Suprapubic skin (tissue), 4 donors: ENCODE data around the gene SMAD7. TPM values are rescaled to one million over a fixed set of nuclear protein-coding genes. Genes with fewer than 3 reads are reported as not detected.

Source experiments
- DNase-seq, 2 donors: peaks; one replicate each; pipeline ENCODE4 v3.0.0-alpha.2; 2019; ENCODE audit warnings: low spot score in 2 of 2
- H3K27ac ChIP-seq: fragments of 200-600 bp; sonication (generic); one replicate; pipeline ENCODE4 v1.5.1; 2019
- H3K27me3 ChIP-seq: fragments of 200-600 bp; sonication (generic); one replicate; pipeline ENCODE4 v1.5.1; 2019
- H3K36me3 ChIP-seq: fragments of 200-600 bp; sonication (generic); one replicate; pipeline ENCODE4 v1.5.1; 2019
- H3K4me1 ChIP-seq: fragments of 200-600 bp; sonication (generic); one replicate; pipeline ENCODE4 v1.5.1; 2019
- H3K4me3 ChIP-seq: fragments of 200-600 bp; sonication (generic); one replicate; pipeline ENCODE4 v1.5.1; 2019; ENCODE audit warnings: mild to moderate bottlenecking
- H3K9me3 ChIP-seq: fragments of 200-600 bp; sonication (generic); one replicate; pipeline ENCODE4 v1.5.1; 2019
- CTCF ChIP-seq, 2 donors: fragments of 200-600 bp in 1 of 2; fragments of 450-650 bp in 1 of 2; sonication (generic) in 1 of 2; IDR thresholded peaks; one replicate each; pipeline ENCODE4 v1.5.1; 2016 to 2019; ENCODE audit warnings: antibody characterized with exemption in 2 of 2, mild to moderate bottlenecking in 1 of 2, moderate library complexity in 1 of 2
- EP300 ChIP-seq: sonication (generic); formaldehyde crosslinking; IDR thresholded peaks from one replicate; pipeline ENCODE4 v1.6.1; 2017; ENCODE audit warnings: antibody characterized with exemption
- POLR2A ChIP-seq, 2 donors: fragments of 450-650 bp; IDR thresholded peaks; one replicate each; pipeline ENCODE4 v1.6.1; 2017; ENCODE audit warnings: antibody characterized with exemption in 2 of 2, mild to moderate bottlenecking in 2 of 2, moderate library complexity in 2 of 2
- POLR2AphosphoS5 ChIP-seq, 3 donors: sonication (generic); formaldehyde crosslinking; IDR thresholded peaks; one replicate each; pipeline ENCODE4 v1.6.1; 2017; ENCODE audit warnings: antibody characterized with exemption in 3 of 3
- WGBS: methylation state at CpG from one replicate; pipeline ENCODE4 v1.1.5; 2018; 5-methylcytosine and 5-hydroxymethylcytosine counted together
- total RNA-seq, 4 donors: library from RNA; depleted of rRNA; stranded (reverse); fragments of >200 nt; gene quantifications; one replicate each; pipeline ENCODE4 v1.1.0, GENCODE V29; 2016

Gene SMAD7
- total RNA-seq, 4 donors from 2014 or later, result 19.7 to 41.6 (median 27.8) TPM

- Histone ChIP-seq H3K9me3 (no peaks in the 10 kb centered on the region), H3K36me3 (no peaks in the 10 kb centered on the region), H3K27ac (no peak overlapping the region), H3K27me3 (no peaks in the 10 kb centered on the region), H3K4me1 (no peaks in the 10 kb centered on the region), H3K4me3 (no peak overlapping the region)
- TF ChIP-seq POLR2A (IDR thresholded peaks at IDR 0.05) (no peak), POLR2AphosphoS5 (IDR thresholded peaks at IDR 0.05) (no peak), CTCF (IDR thresholded peaks at IDR 0.05) (no peak), EP300 (no peak)
- 88% methylated on average over 17 of the region's 17 CpGs for WGBS
- no peak for DNase-seq
Observed at GRCh38 chr18:48910972-48911545, 39.7 kb downstream of the SMAD7 start.

- Histone ChIP-seq H3K27me3 (no peaks in the 10 kb centered on the region), H3K4me1 (no peaks in the 10 kb centered on the region), H3K27ac (no peak overlapping the region), H3K9me3 (no peaks in the 10 kb centered on the region), H3K4me3 (no peak overlapping the region), H3K36me3 (no peaks in the 10 kb centered on the region)
- TF ChIP-seq EP300, result no peak
- TF ChIP-seq CTCF (IDR thresholded peaks at IDR 0.05), result no peak
- TF ChIP-seq POLR2AphosphoS5 (IDR thresholded peaks at IDR 0.05), result no peak
- no peak for TF ChIP-seq POLR2A (IDR thresholded peaks at IDR 0.05)
- WGBS, result 78% methylated on average over 6 of the region's 6 CpGs
- DNase-seq, result no peak
Observed at GRCh38 chr18:48909721-48910120, 41.0 kb downstream of the SMAD7 start.

GRCh38 chr18:48908916-48909315, 41.8 kb downstream of the SMAD7 start:
- 73% methylated on average over 3 of the region's 3 CpGs for WGBS
- Histone ChIP-seq H3K4me1 (no peaks in the 10 kb centered on the region), H3K27ac (no peak overlapping the region), H3K27me3 (no peaks in the 10 kb centered on the region), H3K36me3 (no peaks in the 10 kb centered on the region), H3K4me3 (no peak overlapping the region), H3K9me3 (no peaks in the 10 kb centered on the region)
- peak in 1 of 2 donors; percentile 8 for DNase-seq
- TF ChIP-seq CTCF (IDR thresholded peaks at IDR 0.05), result no peak

- H3K27ac ChIP-seq, result no peak overlapping the region
- no peaks in the 10 kb centered on the region for H3K9me3 ChIP-seq
- no peak for DNase-seq
- no peak overlapping the region for H3K4me3 ChIP-seq
- no peaks in the 10 kb centered on the region for H3K36me3 ChIP-seq
- TF ChIP-seq POLR2AphosphoS5 (IDR thresholded peaks at IDR 0.05) (no peak), POLR2A (IDR thresholded peaks at IDR 0.05) (no peak), CTCF (IDR thresholded peaks at IDR 0.05) (no peak), EP300 (no peak)
- peaks cover 17% of the 10 kb centered on the region for H3K4me1 ChIP-seq
- no peaks in the 10 kb centered on the region for H3K27me3 ChIP-seq
- WGBS, result 93% methylated on average over 1 of the region's 1 CpG
Observed at GRCh38 chr18:48905513-48905912, 45.3 kb downstream of the SMAD7 start.

GRCh38 chr18:48904847-48905394, 45.8 kb downstream of the SMAD7 start:
- no peaks in the 10 kb centered on the region for H3K9me3 ChIP-seq
- peak in 1 of 2 donors; percentile 2 for DNase-seq
- peaks cover 17% of the 10 kb centered on the region for H3K4me1 ChIP-seq
- H3K4me3 ChIP-seq, result no peak overlapping the region
- H3K27ac ChIP-seq, result no peak overlapping the region
- no peak for TF ChIP-seq POLR2AphosphoS5 (IDR thresholded peaks at IDR 0.05)
- no peak for TF ChIP-seq CTCF (IDR thresholded peaks at IDR 0.05)
- TF ChIP-seq EP300, result no peak
- no peak for TF ChIP-seq POLR2A (IDR thresholded peaks at IDR 0.05)
- WGBS, result 89% methylated on average over 3 of the region's 3 CpGs
- H3K27me3 ChIP-seq, result no peaks in the 10 kb centered on the region
- H3K36me3 ChIP-seq, result no peaks in the 10 kb centered on the region
